HL-60/S4 treated with retinoic acid at 250 ng/mL for 4 days and 3 days (cell line): ENCODE data around the gene IKZF1.
"Not testable (repeated sequence)": the region's sequence is repeated elsewhere in the genome, so short reads cannot be mapped to it uniquely, and the experiment has no call there.

ENCODE experiments used
- in situ Hi-C: fragments of 300-500 bp; cut with MboI; formaldehyde crosslinking; loops from 2 replicates; pipeline ENCODE4 v1.7.0; 2022; ENCODE audit warnings: low sequenced_read_pairs

The IKZF1 gene

GRCh38 chr7:50331564-50332208 is 27.2 kb downstream of the IKZF1 start:
- in situ Hi-C loops = no loop called here

- in situ Hi-C loops = no loop called here
These were observed 28.0 kb downstream of the IKZF1 start for GRCh38 chr7:50332241-50333165.

- in situ Hi-C loops = no loop called here
These were observed 28.7 kb downstream of the IKZF1 start for GRCh38 chr7:50333221-50333651.

- in situ Hi-C loops = no loop called here
These were observed 30.0 kb downstream of the IKZF1 start for GRCh38 chr7:50334341-50334994.

- in situ Hi-C loops = no loop called here
These were observed 30.8 kb downstream of the IKZF1 start for GRCh38 chr7:50335230-50335794.

GRCh38 chr7:50335795-50336754 is 31.6 kb downstream of the IKZF1 start:
- in situ Hi-C loops = no loop called here

- in situ Hi-C loops = no loop called here
These were observed 32.6 kb downstream of the IKZF1 start for GRCh38 chr7:50336894-50337703.

- in situ Hi-C loops = not testable (repeated sequence)
These were observed 35.0 kb downstream of the IKZF1 start for GRCh38 chr7:50339472-50339871.

- in situ Hi-C loops = no loop called here
These were observed 35.5 kb downstream of the IKZF1 start for GRCh38 chr7:50339990-50340500.

- in situ Hi-C loops = no loop called here
These were observed 37.2 kb downstream of the IKZF1 start for GRCh38 chr7:50341724-50342123.

GRCh38 chr7:50342616-50343114 is 38.1 kb downstream of the IKZF1 start:
- in situ Hi-C loops = no loop called here

GRCh38 chr7:50346545-50347497 is 42.3 kb downstream of the IKZF1 start:
- in situ Hi-C loops = no loop called here

GRCh38 chr7:50347693-50348092 is 43.2 kb downstream of the IKZF1 start:
- in situ Hi-C loops = no loop called here

GRCh38 chr7:50348469-50349162 is 44.1 kb downstream of the IKZF1 start:
- in situ Hi-C loops = no loop called here

- in situ Hi-C loops = no loop called here
These were observed 44.9 kb downstream of the IKZF1 start for GRCh38 chr7:50349399-50349798.

- in situ Hi-C loops = no loop called here
These were observed 45.7 kb downstream of the IKZF1 start for GRCh38 chr7:50349963-50350944.
